Neutrophil (primary cell): ENCODE measurements around the gene USP54.

Experiments used
- H3K27ac ChIP-seq: fragments of 200-600 bp; sonication (generic); 2 replicates; pipeline ENCODE4 v1.5.1; 2016; ENCODE audit warnings: mild to moderate bottlenecking, moderate library complexity
- H3K27me3 ChIP-seq: fragments of 200-600 bp; sonication (generic); 2 replicates; pipeline ENCODE4 v1.6.0; 2016; ENCODE audit warnings: mild to moderate bottlenecking
- H3K36me3 ChIP-seq: fragments of 200-600 bp; sonication (generic); 2 replicates; pipeline ENCODE4 v1.5.1; 2017
- H3K4me1 ChIP-seq, 2 experiments: fragments of 200-600 bp in 1 of 2; sonication (generic) in 1 of 2; 1 replicate in 1 of 2; 2 replicates in 1 of 2; pipeline versions ENCODE4 v1.5.1 to v1.6.1; 2013 to 2016; ENCODE audit warnings: low read depth in 1 of 2, low read length in 1 of 2, mild to moderate bottlenecking in 1 of 2, moderate library complexity in 1 of 2; ENCODE audit not compliant: control insufficient read depth in 1 of 2, insufficient read depth in 1 of 2
- H3K4me3 ChIP-seq, 2 experiments: fragments of 200-600 bp in 1 of 2; sonication (generic) in 1 of 2; 1 replicate in 1 of 2; 2 replicates in 1 of 2; pipeline ENCODE4 v1.5.1; 2013 to 2016; ENCODE audit warnings: low read depth in 1 of 2, low read length in 1 of 2, mild to moderate bottlenecking in 1 of 2, moderate library complexity in 1 of 2
- H3K9me3 ChIP-seq: fragments of 200-600 bp; sonication (generic); 2 replicates; pipeline ENCODE4 v1.5.1; 2016
- TF ChIP-seq, protein P1 (sequence below): fragments of 200-600 bp; sonication (generic); IDR thresholded peaks from 2 replicates; pipeline ENCODE4 v1.5.1; 2016; ENCODE audit warnings: antibody characterized with exemption

Gene USP54

DNA sequence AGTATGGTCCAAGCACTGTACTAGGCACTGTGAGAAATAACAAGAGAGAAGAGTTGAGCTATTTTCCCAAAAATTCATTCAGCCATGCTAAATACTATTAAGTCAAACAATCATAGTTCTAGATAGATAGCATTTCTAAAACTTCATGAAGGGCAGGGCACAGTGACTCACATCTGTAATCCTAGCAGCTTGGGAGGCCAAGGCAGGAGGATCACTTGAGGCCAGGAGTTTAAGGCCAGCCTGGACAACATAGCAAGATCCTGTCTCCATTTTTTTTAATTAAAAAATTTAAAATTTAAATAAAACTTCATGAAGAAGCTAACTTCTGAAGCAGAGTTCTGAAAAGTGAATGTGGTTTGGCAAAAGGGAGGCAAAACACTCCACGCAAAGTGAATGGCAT is 29.9 kb downstream of the USP54 start:
- Histone ChIP-seq H3K36me3 (no peaks in the 10 kb centered on the region), H3K9me3 (no peaks in the 10 kb centered on the region), H3K4me1 (no peaks in the 10 kb centered on the region), H3K4me3 (no peak overlapping the region), H3K27me3 (no peaks in the 10 kb centered on the region), H3K27ac (no peak overlapping the region)
- TF ChIP-seq, protein P1, sequence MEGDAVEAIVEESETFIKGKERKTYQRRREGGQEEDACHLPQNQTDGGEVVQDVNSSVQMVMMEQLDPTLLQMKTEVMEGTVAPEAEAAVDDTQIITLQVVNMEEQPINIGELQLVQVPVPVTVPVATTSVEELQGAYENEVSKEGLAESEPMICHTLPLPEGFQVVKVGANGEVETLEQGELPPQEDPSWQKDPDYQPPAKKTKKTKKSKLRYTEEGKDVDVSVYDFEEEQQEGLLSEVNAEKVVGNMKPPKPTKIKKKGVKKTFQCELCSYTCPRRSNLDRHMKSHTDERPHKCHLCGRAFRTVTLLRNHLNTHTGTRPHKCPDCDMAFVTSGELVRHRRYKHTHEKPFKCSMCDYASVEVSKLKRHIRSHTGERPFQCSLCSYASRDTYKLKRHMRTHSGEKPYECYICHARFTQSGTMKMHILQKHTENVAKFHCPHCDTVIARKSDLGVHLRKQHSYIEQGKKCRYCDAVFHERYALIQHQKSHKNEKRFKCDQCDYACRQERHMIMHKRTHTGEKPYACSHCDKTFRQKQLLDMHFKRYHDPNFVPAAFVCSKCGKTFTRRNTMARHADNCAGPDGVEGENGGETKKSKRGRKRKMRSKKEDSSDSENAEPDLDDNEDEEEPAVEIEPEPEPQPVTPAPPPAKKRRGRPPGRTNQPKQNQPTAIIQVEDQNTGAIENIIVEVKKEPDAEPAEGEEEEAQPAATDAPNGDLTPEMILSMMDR: no peak

DNA sequence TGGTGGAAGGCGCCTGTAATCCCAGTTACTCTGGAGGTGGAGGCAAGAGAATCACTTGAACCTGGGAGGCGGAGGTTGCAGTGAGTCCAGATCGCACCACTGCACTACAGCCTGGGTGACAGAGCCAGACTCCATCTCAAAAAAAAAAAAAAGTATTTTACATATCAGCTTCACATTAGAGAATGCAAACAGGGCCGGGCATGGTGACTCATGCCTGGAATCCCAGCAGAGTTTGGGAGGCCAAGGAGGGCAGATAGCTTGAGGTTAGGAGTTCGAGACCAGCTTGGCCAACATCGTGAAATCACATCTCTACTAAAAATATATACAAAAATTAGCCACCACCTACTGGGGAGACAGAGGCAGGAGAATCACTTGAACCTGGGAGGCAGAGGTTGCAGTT is 31.6 kb downstream of the USP54 start:
- no peak overlapping the region for H3K4me3 ChIP-seq
- no peaks in the 10 kb centered on the region for H3K4me1 ChIP-seq
- no peaks in the 10 kb centered on the region for H3K36me3 ChIP-seq
- TF ChIP-seq, protein P1: no peak
- H3K27ac ChIP-seq: no peak overlapping the region
- no peaks in the 10 kb centered on the region for H3K27me3 ChIP-seq
- no peaks in the 10 kb centered on the region for H3K9me3 ChIP-seq

DNA sequence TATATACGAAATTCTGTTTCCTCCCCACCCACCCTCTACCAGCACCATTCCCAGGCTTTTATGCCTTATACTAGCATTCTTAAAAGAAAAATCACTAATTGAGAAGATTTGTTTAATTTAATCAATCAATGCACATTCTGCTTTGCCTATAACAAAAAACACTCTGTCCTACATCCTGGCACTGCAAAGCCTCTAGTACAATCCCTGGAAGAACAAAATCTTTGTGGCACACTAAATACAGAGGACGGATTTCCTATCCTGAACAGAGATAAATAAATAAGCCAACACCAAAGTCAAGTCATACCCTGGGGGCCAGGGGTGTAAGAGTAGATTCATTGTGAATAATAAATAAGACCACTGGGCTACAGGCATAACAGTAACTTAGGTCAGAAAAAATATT is 34.3 kb downstream of the USP54 start:
- TF ChIP-seq, protein P1: no peak
- H3K4me3 ChIP-seq: no peak overlapping the region
- H3K27me3 ChIP-seq: no peaks in the 10 kb centered on the region
- H3K27ac ChIP-seq: no peak overlapping the region
- H3K4me1 ChIP-seq: no peaks in the 10 kb centered on the region
- H3K9me3 ChIP-seq: no peaks in the 10 kb centered on the region
- H3K36me3 ChIP-seq: no peaks in the 10 kb centered on the region

DNA sequence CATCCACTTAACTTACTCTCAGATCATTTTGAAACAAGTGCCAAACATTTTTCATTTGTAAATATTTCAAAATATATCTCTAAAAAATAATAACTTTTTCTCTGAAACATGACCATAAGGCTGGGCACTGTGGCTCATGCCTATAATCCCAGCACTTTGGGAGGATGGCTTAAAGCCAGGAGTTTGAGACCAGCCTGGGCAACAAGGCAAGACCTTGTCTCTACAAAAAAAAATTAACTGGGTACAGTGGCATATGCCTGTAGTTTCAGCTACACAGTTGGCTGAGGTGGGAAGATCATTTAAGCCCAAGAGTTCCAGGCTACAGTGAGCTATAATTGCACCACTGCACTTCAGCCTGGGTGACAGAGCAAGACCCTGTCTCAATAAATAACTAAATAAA is 36.4 kb downstream of the USP54 start:
- TF ChIP-seq, protein P1: no peak
- H3K9me3 ChIP-seq: no peaks in the 10 kb centered on the region
- no peaks in the 10 kb centered on the region for H3K36me3 ChIP-seq
- no peak overlapping the region for H3K27ac ChIP-seq
- H3K4me3 ChIP-seq: no peak overlapping the region
- no peaks in the 10 kb centered on the region for H3K27me3 ChIP-seq
- H3K4me1 ChIP-seq: no peaks in the 10 kb centered on the region

DNA sequence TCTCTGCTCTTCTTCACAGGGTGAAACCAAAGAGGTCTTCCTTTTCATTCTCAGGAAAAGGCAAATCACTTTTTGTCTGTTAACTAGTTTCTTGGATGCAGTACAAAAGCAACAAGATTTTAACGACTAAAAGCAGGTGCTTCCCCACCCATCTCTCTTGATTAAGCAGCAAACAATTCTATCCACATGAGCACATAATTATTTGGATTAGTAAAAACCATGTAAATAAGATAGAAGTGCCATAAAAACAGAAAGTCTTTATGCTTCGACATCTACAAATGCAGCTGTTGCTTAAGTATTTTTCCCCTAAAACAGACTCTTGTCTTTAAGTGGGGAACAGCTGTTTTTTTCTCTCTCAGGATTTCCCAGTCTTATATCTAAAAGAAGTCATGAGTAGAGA is 37.4 kb downstream of the USP54 start:
- no peaks in the 10 kb centered on the region for H3K36me3 ChIP-seq
- TF ChIP-seq, protein P1: no peak
- no peak overlapping the region for H3K27ac ChIP-seq
- H3K9me3 ChIP-seq: no peaks in the 10 kb centered on the region
- H3K4me1 ChIP-seq: no peaks in the 10 kb centered on the region
- no peak overlapping the region for H3K4me3 ChIP-seq
- H3K27me3 ChIP-seq: no peaks in the 10 kb centered on the region
